Hippocampal formation (tissue), 2 donors: ENCODE data around the gene CASP10.
"Not testable (repeated sequence)": the region's sequence is repeated elsewhere in the genome, so short reads cannot be mapped to it uniquely, and the experiment has no call there.

Experiments
- DNase-seq, 2 donors: peaks; one replicate each; lab custom pipeline; 2025; lab: John Stamatoyannopoulos, UW

Gene CASP10

GRCh38 chr2:201233812-201234662, 51.1 kb downstream of the CASP10 start:
- DNase-seq: no peak

DNA sequence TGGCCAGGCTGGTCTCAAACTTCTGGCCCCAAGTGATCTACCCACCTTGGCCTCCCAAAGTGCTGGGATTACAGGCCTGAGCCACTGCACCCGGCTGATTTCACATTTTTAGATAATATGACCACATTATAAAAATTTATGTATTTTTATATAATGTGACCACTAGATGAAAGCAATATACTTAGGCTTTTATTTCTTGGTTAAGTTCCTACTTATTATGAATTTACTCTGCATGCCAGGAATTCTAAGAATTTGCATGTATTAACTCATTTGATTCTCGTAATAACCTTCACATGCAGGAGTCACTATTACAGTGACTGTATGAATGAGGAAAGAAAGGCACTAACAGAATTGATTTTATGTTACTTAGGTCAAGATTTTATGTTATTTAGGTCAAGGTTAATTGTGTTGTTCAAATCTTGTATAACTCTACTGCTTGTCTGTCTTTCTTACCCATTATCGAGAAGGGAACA, 51.8 kb downstream of the CASP10 start:
- DNase-seq: no peak

DNA sequence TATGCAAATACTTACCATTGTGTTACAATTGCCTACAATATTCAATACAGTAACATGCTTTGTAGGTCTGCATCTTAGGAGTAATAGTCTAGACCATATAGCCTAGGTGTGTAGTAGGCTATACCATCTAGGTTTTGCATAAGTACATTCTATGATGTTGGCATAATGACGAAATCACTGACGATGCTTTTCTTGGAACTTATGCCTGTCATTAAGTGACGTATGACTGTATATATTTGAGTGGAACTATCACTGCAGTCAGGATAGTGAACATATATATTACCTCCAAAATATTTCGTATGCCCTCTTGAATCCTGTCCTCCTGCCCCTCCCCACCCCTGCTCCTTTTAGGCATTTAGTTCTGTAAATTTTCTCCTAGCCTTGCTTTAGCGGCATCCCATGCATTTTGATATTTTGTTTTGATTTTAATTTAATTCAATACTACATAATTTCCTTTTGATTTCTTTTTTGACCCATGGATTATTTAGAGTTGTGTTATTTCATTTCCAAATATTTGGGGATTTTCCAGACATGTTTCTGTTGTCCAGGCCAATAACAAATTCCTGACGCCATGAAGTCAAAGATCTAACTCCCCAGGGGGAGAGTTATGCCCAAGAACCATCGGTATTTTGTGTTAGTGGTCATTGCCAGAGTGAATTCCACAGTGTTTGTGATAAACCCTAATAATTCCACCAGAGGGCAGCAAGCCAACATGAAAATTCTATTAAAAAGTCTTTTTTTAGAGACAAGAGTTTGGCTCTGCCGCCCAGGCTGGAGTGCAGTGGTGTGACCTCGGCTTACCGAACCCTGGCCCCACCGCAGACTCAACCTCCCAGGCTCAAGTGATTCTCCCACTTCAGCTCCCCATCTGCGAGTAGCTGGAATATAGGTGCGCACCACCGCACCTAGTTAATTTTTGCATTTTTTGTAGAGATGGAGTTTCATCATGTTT, 53.2 kb downstream of the CASP10 start:
- DNase-seq: peak in 1 of 2 donors; percentile 27

DNA sequence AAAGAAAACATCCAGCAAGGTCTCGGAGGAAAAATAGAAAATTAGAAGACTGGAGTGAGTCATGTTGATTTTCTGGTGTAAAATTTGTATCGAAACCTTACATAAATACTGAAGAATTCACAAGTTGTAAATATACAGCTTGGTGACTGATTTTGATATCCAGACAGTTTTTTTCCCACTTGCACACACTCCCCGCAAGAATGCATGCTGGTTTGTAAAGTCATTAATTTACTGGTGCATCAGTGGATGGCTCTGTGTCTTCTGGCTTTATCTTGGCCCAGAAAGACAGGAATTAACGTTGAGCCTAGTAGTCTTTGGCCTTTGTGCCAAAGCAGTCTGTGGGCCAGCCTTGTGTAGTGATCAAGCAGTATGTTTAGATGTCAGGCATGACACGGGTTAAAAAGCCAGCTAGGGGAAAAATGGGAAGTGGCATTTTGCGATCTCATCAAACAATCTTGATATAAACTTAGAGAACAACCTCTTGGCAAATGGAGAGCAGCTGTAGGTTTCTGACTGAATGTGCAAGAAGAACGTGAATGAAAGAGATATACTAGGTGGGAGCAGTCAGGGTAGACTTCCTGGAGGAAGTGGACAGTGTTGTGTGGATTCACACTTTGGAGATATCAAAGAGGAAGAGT, 54.7 kb downstream of the CASP10 start:
- DNase-seq: no peak

DNA sequence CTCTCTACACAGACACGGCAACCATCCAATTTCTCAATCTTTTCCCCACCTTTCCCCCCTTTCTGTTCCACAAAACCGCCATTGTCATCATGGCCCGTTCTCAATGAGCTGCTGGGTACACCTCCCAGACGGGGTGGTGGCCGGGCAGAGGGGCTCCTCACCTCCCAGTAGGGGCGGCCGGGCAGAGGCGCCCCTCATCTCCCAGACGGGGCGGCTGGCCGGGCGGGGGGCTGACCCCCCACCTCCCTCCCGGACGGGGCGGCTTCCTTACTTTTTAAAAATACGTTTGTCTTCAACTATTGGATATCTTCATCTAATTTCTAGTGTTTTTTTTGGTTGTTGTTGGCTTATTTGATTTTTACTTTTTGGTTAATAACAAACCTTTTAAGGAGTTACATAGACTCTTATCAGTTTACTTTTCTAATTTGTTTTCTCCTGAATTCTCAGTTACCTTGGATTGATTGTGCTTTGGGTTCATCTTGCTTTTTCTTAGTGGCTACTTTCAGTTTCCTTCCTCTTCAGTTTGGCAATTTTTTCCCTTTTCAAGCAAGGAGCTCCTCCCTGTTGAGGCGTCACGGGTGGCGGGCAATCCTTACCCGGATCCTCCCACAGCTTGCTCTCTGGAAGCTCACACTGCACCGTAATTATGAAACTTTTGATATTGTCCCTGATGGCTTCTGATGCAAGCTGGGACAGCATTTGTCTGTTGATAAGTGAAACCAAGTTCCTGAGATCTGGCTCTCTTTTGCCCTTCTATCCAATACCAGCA, 56.4 kb downstream of the CASP10 start:
- DNase-seq: not testable (repeated sequence)

GRCh38 chr2:201242571-201243277, 59.8 kb downstream of the CASP10 start:
- no peak for DNase-seq

DNA sequence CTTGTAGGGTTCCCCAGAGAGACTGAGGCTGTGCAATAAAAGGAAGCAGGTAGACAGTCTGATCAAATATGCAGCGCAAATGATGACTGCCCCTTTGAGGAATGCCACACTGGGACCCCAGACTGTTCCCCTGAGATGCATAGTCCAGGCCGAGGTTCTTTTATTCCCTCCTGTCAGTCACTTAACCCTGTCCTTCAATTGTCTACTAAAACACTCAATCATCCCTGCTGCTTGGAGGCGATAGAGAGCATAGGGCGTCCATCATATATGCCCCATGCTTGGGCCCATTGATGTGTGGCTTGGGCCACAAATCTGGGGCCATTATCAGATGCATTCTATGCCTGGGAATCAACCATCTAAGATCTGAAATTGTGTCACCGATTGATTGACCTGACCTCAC, 61.9 kb downstream of the CASP10 start:
- no peak for DNase-seq

DNA sequence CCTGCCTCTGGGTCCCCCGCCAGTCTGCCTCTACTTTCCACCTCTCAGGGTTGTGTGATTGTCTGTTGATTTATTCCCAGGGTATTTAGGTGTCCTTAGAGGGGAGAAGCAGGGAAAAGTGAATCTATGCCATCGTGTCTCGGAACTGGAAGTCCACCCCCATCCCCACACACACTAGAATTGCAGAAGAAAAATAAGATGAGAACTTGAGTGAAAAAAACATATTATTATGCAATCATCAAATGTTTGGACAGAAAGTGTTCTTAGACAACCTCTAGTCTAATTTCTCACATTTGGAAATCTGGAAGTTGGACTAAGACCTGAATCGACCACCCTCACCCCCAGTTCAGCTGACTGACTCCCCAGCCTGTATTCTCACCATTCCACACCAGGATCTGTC, 63.3 kb downstream of the CASP10 start:
- DNase-seq: no peak

GRCh38 chr2:201248288-201248844, 65.4 kb downstream of the CASP10 start:
- no peak for DNase-seq

DNA sequence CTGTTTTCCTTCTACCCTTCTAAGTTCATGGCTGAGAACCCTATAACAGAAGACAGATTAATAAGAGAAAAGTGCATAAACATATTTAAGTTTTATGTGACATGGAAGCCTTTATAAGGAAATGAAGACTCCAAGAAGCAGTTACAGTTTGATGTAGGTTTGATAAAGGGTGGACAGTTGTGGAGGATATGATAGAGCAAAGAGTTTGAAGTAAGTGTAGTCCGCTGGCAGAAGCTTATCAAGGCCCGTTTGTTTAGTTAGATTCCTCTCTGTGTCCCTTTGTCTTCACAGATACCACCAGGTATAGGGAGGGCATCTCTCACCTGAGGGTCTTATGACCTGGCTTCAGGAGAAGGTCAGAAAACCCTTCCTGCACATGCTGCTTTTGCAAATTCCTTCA, 66.9 kb downstream of the CASP10 start:
- DNase-seq: no peak

GRCh38 chr2:201250741-201251140, 67.8 kb downstream of the CASP10 start:
- DNase-seq: no peak

- no peak for DNase-seq
Observed at GRCh38 chr2:201254081-201254730, 71.3 kb downstream of the CASP10 start.

DNA sequence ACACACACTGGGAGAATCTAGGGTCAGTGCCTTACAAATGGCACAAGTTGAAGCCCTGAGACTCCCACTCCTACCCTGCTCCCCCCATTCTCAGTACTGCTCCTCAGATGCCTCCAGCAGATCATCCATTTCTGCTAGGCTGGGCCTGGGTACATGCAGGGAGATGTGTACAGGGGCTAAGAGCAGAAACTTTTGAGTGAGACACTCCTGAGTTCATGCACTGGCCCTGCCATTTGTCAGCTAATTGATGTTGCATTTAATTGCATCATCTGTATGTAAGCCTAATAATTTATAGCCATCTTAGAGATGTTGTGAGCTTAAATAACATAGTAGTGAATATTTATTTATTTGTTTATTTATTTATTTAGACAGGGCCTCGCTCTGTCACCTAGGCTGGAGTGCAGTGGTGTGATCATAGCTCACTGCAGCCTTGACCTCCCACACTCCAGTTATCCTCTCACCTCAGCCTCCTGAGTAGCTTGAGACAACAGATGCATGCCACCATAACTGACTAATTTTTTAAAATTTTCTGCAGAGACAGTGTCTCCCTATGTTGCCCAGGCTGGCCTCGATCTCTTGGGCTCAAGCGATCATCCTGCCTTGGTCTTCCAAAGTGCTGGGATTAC, 72.6 kb downstream of the CASP10 start:
- DNase-seq: no peak

DNA sequence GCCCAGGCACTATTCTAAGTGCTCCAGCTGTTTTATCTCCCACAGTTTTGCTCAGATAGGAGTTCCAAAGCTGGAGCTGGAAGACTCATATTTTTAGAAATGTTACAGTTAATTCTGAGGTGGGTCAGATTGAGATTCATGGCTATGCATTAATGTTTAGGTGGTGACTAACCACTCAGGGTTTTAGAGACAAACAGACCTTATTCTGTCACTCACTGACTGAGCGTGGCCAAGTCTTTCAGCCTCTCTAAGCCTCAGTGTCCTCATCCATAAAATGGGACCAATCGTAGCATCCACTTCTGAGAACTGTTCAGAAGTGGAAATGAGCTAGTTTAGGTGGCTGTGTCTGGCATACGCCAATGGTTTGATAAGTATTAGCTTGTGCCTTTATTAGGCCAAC, 73.1 kb downstream of the CASP10 start:
- DNase-seq: no peak

DNA sequence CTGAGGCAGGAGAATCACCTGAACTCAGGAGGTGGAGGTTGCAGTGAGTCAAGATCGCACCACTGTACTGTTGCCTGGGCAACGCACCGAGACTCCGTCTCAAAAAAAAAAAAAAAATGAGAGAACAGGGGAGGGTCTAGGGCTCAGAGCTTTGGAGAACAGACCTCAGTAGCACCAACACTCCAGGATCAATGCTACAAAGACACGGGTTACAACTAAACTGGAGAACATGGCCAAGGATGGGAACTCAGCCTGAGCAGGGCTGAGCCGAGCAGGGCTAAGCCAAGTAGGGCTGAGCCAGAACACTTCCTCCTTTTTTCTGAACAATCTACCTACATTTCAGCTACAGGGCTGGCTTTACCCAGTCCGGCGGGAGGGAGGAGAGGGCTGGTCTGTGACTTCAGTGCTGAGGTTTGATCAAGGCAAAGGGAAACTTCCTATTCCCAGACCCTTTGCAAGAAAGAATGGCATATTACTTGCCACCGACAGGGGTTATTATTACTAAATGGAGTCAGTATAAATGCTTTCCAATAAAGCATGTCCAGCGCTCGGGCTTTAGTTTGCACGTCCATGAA, 74.5 kb downstream of the CASP10 start:
- no peak for DNase-seq

DNA sequence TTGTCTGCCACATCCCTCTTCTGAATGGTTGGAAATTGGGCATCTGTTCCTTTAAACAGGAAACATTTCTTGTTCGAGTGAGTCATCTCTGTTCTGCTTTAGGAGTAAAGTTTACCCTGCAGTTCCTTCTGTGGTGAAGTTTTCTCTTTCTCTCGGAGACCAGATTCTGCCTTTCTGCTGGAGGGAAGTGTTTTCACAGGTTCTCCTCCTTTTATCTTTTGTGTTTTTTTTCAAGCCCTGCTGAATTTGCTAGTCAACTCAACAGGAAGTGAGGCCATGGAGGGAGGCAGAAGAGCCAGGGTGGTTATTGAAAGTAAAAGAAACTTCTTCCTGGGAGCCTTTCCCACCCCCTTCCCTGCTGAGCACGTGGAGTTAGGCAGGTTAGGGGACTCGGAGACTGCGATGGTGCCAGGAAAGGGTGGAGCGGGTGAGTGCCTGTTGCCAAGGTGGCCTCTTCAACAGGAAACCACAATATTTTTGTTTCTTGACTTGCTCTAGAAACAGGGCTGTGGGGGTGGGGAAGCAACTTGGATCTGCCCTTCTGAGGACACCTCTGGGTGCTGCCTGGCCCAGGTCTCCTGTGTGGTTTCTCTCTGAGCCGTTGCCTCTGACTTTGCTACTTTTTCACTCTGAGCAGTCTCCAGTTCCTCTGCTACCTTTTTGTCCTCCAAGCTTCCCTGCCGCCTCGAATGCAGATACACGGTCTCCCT, 75.2 kb downstream of the CASP10 start:
- DNase-seq: peak in 1 of 2 donors; percentile 12

GRCh38 chr2:201258666-201259615, 76.0 kb downstream of the CASP10 start:
- no peak for DNase-seq
